HG03066 (cell line): ENCODE measurements around the gene BACH1.

ENCODE experiments used
- ATAC-seq: cut with Tn5 transposase; IDR thresholded peaks from one replicate; pipeline ENCODE4 v1.9.1; 2021; ENCODE audit warnings: low read depth; ENCODE audit not compliant: unreplicated experiment

The BACH1 gene

DNA sequence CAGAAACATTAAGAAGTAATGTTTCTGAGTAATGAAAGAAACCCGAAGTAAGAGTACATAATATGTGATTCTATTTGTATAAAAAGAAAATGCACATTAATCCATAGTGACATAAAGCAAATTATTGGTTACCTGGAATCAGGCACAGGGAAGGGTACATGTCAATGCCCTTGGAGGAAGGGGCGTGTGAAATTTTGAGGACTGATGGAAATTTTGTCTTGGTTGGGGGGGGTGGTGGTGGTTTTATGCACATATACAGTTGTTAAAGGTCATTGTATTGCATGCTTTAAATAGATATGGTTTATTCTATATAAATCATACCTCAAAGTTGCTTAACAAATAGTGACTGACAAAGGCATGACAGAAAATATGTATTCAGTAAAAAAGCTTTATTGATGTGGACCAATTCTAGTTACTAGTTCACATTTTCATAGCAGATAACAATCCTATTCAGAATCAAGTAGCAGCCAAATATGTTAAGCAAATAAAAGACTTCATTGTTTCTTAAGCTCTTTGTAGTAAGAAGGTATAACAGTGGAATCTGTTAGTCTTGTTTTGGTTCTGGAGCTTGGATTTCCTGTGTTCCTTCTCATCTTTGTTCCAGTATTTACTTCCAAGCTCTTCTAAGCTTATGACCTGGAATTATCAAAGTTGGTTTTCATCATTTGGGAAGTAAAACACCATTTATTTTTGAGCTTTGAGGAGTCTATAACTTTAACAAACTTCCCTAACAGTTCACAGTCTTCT is 15.1 kb downstream of the BACH1 start:
- no peak for ATAC-seq

DNA sequence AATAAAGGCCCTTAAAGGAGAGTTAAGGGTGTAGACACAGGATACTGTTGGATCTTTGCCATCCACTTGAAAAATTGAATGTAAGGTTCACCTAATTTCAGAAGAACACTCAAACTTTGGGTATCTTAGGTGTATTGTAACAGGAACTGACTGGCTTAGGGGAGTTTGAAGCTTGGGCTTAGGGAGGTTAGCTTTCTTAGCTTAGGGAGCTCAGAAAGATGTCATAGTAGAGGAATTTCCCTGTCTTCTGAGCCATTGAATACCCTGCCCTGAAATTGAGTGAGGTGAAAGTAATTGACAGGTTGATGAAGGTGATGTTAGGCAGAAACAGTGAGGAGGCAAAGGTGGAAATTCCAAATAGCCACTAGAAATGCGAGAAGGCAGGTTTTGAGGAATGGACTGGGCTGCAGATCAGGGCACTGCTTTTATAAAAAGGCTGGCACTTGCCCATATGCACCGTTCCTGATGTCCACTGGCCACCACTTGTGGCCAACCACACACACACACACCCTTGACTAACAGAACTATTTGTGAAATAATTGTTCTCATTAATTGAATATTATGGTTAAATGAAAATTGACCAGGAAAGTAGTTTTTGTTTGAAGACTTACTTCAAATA is 16.5 kb downstream of the BACH1 start:
- ATAC-seq: no peak

- ATAC-seq: no peak
These were observed 17.5 kb downstream of the BACH1 start for GRCh38 chr21:29316029-29316742.

- ATAC-seq: no peak
These were observed 18.1 kb downstream of the BACH1 start for GRCh38 chr21:29316806-29317205.

GRCh38 chr21:29318354-29318753 is 19.6 kb downstream of the BACH1 start:
- no peak for ATAC-seq

- ATAC-seq: no peak
These were observed 21.3 kb downstream of the BACH1 start for GRCh38 chr21:29320031-29320430.

DNA sequence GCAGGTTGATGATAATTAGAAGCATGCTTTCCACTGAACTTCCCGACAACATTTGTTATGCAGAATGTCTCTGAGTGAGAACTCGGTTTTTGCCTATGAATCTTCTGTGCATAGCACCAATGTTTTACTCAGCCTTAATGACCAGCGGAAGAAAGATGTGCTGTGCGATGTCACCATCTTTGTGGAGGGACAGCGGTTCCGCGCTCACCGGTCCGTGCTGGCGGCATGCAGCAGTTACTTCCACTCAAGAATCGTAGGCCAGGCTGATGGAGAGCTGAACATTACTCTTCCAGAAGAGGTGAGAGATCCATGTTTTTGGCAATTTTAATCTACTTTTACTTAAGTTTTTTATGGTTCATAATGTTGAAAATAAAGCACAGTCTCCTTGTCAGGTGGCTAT is 22.5 kb downstream of the BACH1 start:
- ATAC-seq: no peak

GRCh38 chr21:29321932-29322928 is 23.5 kb downstream of the BACH1 start:
- no peak for ATAC-seq

DNA sequence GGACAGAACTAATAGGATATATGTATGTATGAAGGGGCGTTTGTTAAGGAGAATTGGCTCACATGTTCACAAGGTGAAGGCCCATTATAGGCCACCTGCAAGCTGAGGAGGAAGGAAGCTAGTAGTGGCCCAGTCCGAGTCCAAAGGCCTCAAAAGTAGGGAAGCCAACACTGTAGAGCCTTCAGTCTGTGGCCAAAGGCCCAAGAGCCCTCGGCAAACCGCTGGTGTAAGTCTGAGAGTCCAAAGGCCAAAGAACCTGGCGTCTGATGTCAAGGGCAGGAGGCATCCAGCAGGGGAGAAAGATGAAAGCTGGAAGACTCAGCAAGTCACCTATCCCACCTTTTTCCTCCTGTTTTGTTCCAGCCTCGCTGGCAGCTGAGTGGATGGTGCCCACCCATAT is 24.5 kb downstream of the BACH1 start:
- no peak for ATAC-seq

GRCh38 chr21:29326914-29327554 is 28.3 kb downstream of the BACH1 start:
- ATAC-seq: no peak

GRCh38 chr21:29329406-29329805 is 30.7 kb downstream of the BACH1 start:
- ATAC-seq: no peak

DNA sequence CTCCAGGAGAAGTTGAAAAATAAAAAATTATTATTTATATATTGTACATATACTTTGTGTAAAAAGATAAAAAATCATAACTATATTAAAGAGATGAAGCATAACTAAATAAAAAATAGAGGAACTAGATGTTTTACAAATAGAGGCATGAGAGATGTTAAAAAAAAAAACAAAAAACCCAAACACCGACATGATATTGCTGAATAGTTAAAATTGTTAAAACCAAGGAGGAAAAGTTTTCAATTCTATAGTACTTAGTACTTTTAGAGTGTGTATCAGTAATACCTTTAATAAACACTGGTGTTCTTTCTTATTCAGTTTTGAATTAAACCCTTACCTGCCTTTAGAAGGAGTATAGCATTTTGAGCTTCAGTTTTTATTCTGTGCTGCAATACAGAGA is 32.1 kb downstream of the BACH1 start:
- ATAC-seq: no peak

DNA sequence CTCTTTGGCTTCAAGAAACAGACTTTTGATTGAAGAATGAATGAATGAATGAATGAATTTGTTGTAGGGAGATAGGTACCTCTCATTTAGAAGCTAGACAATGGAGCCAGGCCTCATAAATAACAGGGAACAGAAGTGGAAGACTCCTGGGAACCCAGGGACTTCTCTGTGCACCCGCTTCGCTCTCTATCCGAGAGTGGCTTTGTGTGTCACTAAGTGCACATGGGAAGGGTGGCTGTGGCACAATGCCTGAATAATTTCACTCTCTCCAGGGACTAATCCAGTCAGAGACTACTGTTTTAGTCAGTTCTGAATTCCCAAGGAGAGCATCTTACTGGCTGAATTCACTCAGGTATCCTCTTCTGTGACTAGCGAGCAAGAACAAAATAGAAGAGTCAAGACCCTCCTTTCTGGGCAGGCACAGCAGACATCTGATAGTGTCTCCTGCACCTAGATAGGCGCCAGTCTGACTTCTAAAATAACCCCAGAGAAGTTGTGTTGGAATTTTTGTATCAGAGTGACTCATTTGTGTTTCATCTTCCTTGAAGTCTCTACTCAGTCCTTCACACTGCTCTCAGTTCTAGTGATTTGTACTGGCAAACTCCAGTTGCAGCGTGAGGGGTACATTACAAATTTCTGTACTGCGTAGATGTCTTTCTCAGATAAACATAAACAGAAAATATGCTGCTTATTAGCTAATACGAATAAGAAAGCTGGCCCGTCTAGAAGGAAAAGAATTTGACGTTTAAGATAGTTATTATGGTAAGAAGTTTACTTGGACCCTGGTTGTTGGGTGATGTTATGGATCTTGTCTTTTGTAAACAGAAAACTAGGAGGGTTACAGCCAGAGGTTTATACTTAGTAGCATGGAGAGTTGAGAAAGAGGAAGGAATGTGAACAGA is 34.0 kb downstream of the BACH1 start:
- no peak for ATAC-seq

GRCh38 chr21:29333406-29333805 is 34.7 kb downstream of the BACH1 start:
- ATAC-seq: no peak

DNA sequence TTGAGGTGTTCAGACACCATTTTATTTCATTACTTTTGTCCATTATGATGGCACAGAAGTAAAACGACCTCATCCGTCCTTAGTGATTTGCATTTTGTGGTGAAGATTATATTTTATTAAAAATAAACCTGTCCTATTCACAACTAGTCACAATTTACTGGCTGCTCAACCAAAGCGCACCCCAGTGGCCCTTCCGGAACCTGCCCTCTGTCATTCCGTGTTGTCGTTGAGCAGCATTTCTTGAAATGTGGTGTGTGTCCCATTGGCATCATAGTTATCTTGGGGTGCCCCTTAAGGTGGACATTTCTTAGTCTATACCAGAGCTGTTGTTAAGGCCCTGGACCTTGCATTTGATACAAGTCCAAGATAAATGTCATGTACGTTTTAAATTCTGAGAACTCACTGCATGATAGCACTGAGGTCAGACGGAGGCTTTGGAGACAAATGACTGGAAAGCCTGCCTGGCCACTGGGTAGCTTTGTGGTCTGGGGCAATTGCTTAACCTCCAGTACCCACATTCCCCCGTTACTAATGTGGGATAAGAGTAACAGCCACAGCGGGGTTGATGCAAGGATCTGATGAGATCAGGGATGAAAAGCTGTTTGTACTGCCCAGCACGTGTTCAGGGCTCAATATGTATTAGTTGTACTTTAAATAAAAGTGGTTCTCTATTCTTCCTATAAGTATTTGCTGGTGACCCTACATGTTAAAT is 36.2 kb downstream of the BACH1 start:
- no peak for ATAC-seq

DNA sequence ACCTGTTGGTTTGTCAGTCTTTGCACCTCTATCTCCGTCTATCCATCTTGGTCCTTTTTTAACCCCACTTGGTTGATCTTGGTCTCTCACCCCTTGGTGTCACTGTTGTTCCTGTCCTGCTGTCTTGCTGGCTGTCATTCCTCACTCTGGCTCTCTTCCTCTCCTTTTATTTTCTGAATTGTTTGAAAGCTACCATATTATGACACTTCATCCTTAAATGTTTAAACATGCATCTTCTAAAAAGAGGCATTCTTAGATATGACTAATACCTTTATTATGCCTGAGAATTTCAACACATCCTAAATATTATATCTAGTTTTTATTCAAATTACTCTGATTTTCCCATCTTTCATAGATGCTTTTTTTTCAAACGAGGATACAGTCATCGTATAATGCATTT is 37.0 kb downstream of the BACH1 start:
- no peak for ATAC-seq

GRCh38 chr21:29338256-29338655 is 39.5 kb downstream of the BACH1 start:
- ATAC-seq: no peak

DNA sequence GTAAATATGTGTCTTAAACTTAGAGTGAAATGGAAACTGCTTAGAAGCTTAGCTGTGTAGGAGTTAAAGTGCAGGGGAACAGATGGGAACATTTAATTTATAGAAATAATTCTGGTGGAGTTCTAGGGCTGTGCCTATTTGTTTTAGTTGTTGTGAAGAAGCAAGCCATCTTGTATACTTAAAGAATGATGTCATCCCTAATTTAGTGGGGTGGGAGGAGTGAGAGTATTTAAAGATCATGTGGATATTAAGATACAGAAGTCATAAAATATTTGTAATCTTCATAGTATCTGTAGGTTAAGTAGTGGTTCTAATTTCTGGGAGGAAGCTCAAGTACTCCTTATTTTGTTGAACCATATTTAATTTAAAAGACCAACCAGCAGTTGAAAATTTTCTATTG is 41.5 kb downstream of the BACH1 start:
- ATAC-seq: no peak
